Tibial nerve (tissue), 4 donors: ENCODE data around the gene MS4A18.

Experiments used
- CTCF ChIP-seq, 5 experiments: fragments of 200-600 bp in 3 of 5; fragments of 450-650 bp in 2 of 5; sonication (generic) in 3 of 5; IDR thresholded peaks; one replicate each; pipeline ENCODE4 v1.5.1; 2016 to 2019; ENCODE audit warnings: antibody characterized with exemption in 5 of 5, mild to moderate bottlenecking in 3 of 5, moderate library complexity in 2 of 5
- EP300 ChIP-seq, 2 donors: sonication (generic); formaldehyde crosslinking; IDR thresholded peaks; one replicate each; pipeline ENCODE4 v1.6.1; 2017; ENCODE audit warnings: antibody characterized with exemption in 2 of 2, mild to moderate bottlenecking in 1 of 2
- POLR2A ChIP-seq, 2 donors: fragments of 450-650 bp; IDR thresholded peaks; one replicate each; pipeline ENCODE4 v1.6.1; 2017; ENCODE audit warnings: antibody characterized with exemption in 2 of 2, mild to moderate bottlenecking in 2 of 2, moderate library complexity in 2 of 2

GRCh38 chr11:60725592-60725991 lies 1.1 kb downstream of the MS4A18 start:
- TF ChIP-seq CTCF (IDR thresholded peaks at IDR 0.05) = no peak
- no peak for TF ChIP-seq POLR2A (IDR thresholded peaks at IDR 0.05)
- no peak for TF ChIP-seq EP300 (IDR thresholded peaks at IDR 0.05)
